CD14-positive monocyte (primary cell): ENCODE data around the gene EN2. TPM values are rescaled to one million over a fixed set of nuclear protein-coding genes. Genes with fewer than 3 reads are reported as not detected.

Experiments
- DNase-seq, 3 donors: peaks; one replicate each; pipeline ENCODE4 v3.0.0-alpha.2; 2011 to 2022
- H2AFZ ChIP-seq: 2 replicates; pipeline ENCODE4 v1.6.0; 2012; ENCODE audit warnings: mild to moderate bottlenecking, low read depth, low read length, inconsistent platforms; ENCODE audit not compliant: insufficient read depth, poor library complexity, severe bottlenecking
- H3K27ac ChIP-seq, 2 donors: 1 replicate in 1 of 2; 2 replicates in 1 of 2; pipeline ENCODE4 v1.5.1; 2012 to 2013; ENCODE audit warnings: low read length in 2 of 2, control low read depth in 1 of 2, inconsistent platforms in 1 of 2, low read depth in 1 of 2, mild to moderate bottlenecking in 1 of 2
- H3K27me3 ChIP-seq, 2 donors: one replicate each; pipeline versions ENCODE4 v1.6.0 to v1.6.1; 2011 to 2013; ENCODE audit warnings: low read length in 2 of 2; ENCODE audit not compliant: control insufficient read depth in 2 of 2, insufficient read depth in 2 of 2
- H3K36me3 ChIP-seq, 2 donors: replicated peaks in 1 of 2; 1 replicate in 1 of 2; 2 replicates in 1 of 2; pipeline versions ENCODE4 v1.5.1 to v1.6.1; 2012 to 2013; ENCODE audit warnings: low read length in 2 of 2, control low read depth in 1 of 2, inconsistent platforms in 1 of 2, mild to moderate bottlenecking in 1 of 2; ENCODE audit not compliant: insufficient read depth in 2 of 2, control insufficient read depth in 1 of 2
- H3K4me1 ChIP-seq, 2 donors: 1 replicate in 1 of 2; 2 replicates in 1 of 2; pipeline versions ENCODE4 v1.5.1 to v1.6.1; 2012 to 2013; ENCODE audit warnings: low read length in 2 of 2, control low read depth in 1 of 2, inconsistent platforms in 1 of 2, mild to moderate bottlenecking in 1 of 2, moderate library complexity in 1 of 2; ENCODE audit not compliant: insufficient read depth in 2 of 2, control insufficient read depth in 1 of 2
- H3K4me2 ChIP-seq: replicated peaks from 2 replicates; pipeline ENCODE3; 2012; ENCODE audit warnings: low read length, moderate library complexity, mild to moderate bottlenecking; ENCODE audit not compliant: poor library complexity, severe bottlenecking; ENCODE audit errors: extremely low read depth
- H3K4me3 ChIP-seq, 3 experiments: fragments of 200-600 bp in 1 of 3; sonication (generic) in 1 of 3; replicated peaks in 1 of 3; 1 replicate in 2 of 3; 2 replicates in 1 of 3; pipeline ENCODE4 v1.5.1; 2011 to 2013; ENCODE audit warnings: low read length in 3 of 3, mild to moderate bottlenecking in 3 of 3, control low read depth in 2 of 3, low read depth in 2 of 3, inconsistent platforms in 1 of 3, moderate library complexity in 1 of 3
- H3K79me2 ChIP-seq: 2 replicates; pipeline ENCODE4 v1.6.0; 2012; ENCODE audit warnings: mild to moderate bottlenecking, control low read depth, inconsistent platforms, low read length, moderate library complexity; ENCODE audit not compliant: insufficient read depth
- H3K9ac ChIP-seq: 2 replicates; pipeline ENCODE4 v1.6.0; 2017; ENCODE audit warnings: low read length, mild to moderate bottlenecking; ENCODE audit not compliant: insufficient read depth, poor library complexity, severe bottlenecking
- H3K9me3 ChIP-seq, 2 donors: replicated peaks in 1 of 2; 1 replicate in 1 of 2; 2 replicates in 1 of 2; pipeline versions ENCODE4 v1.5.1 to v1.6.1; 2012 to 2013; ENCODE audit warnings: low read length in 2 of 2, control low read depth in 1 of 2; ENCODE audit not compliant: control insufficient read depth in 1 of 2, insufficient read depth in 1 of 2
- H4K20me1 ChIP-seq: 2 replicates; pipeline ENCODE4 v1.6.0; 2012; ENCODE audit warnings: mild to moderate bottlenecking, low read length, control low read depth, moderate library complexity; ENCODE audit not compliant: insufficient read depth
- H3K27ac Mint-ChIP-seq, 7 donors: one replicate each; pipeline ENCODE4 v1.8.0; 2020; ENCODE audit warnings: mild to moderate bottlenecking in 7 of 7, mixed read lengths in 7 of 7, moderate library complexity in 6 of 7, inconsistent platforms in 2 of 7
- H3K27me3 Mint-ChIP-seq, 3 donors: one replicate each; pipeline ENCODE4 v1.8.0; 2021 to 2022; ENCODE audit warnings: low read depth in 3 of 3, mild to moderate bottlenecking in 3 of 3, mixed read lengths in 3 of 3, moderate library complexity in 3 of 3, inconsistent platforms in 1 of 3
- H3K36me3 Mint-ChIP-seq, 2 donors: one replicate each; pipeline ENCODE4 v1.8.0; 2020; ENCODE audit warnings: mixed read lengths in 2 of 2, inconsistent platforms in 1 of 2, mild to moderate bottlenecking in 1 of 2
- H3K4me1 Mint-ChIP-seq: one replicate; pipeline ENCODE4 v1.8.0; 2020; ENCODE audit warnings: mild to moderate bottlenecking, mixed read lengths
- H3K4me3 Mint-ChIP-seq, 2 donors: one replicate each; pipeline ENCODE4 v1.8.0; 2020; ENCODE audit warnings: mild to moderate bottlenecking in 2 of 2, mixed read lengths in 2 of 2, moderate library complexity in 1 of 2
- H3K9me3 Mint-ChIP-seq, 7 donors: one replicate each; pipeline ENCODE4 v1.8.0; 2020 to 2022; ENCODE audit warnings: mixed read lengths in 7 of 7, mild to moderate bottlenecking in 6 of 7, moderate library complexity in 6 of 7, inconsistent platforms in 2 of 7
- WGBS: methylation state at CpG from one replicate; pipeline ENCODE4 v1.1.5; 2013; ENCODE audit warnings: missing lambda C conversion rate; ENCODE audit not compliant: insufficient coverage; 5-methylcytosine and 5-hydroxymethylcytosine counted together
- intact Hi-C, 2 donors: fragments of 100-400 bp; cut with micrococcal nuclease; formaldehyde crosslinking; loops; one replicate each; pipeline versions ENCODE4 v1.15.0 to v1.15.1; 2023
- polyA plus RNA-seq, 3 donors: library from polyadenylated mRNA; depleted of rRNA in 1 of 3; unstranded in 2 of 3; stranded (reverse) in 1 of 3; fragments of 300-500 nt in 2 of 3; fragments of >200 nt in 1 of 3; fragmentation: Illumina TruSeq in 2 of 3; gene quantifications; 1 replicate in 2 of 3; 2 replicates in 1 of 3; pipeline ENCODE4 v1.2.3, GENCODE V29; 2012 to 2021
- TF ChIP-seq, protein P1 (sequence below): fragments of 200-600 bp; IDR thresholded peaks from one replicate; pipeline ENCODE4 v1.8.0; 2022; ENCODE audit warnings: antibody characterized with exemption, mild to moderate bottlenecking

Gene EN2
- polyA plus RNA-seq, 3 donors, result not detected

DNA sequence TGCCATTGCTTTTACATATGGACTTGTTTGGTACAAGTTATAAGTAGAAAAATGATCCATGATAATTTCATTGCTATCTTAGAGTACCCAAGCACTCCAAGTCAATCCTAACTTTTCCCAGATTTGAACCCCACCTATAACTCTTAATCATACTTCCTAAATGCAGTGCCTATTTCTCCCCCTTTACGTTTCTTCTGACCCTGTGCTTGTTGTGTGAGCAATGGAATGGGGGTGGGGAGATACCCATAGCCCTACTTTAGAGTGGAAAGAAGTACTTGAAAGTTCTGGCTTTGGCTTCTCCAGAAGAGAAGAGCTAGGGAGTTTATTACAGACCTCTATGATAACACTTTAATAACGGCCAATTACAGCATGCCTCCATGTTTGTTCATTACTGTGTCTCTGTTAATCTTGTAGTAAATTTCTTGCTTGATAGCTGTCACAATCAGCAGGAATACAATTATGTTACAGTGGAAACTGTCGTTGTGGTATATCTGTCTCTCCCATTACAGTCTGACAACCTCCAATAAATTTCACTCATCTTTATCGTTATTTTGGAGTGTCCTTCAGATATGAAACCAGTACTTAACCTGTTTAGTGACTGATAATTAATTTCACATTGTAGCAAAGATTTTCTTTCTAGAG lies 54.4 kb downstream of the EN2 start:
- Histone ChIP-seq H3K4me3 (no peak overlapping the region), H2AFZ (no peak overlapping the region), H3K4me1 (peaks cover 9 to 13% of the 10 kb centered on the region in 2 donors), H3K9me3 (peaks cover 0 to 4% of the 10 kb centered on the region in 2 donors), H3K9ac (no peak overlapping the region), H3K27me3 (peaks cover 59 to 86% of the 10 kb centered on the region in 2 donors), H4K20me1 (no peaks in the 10 kb centered on the region), H3K36me3 (no peaks in the 10 kb centered on the region), H3K79me2 (no peaks in the 10 kb centered on the region), H3K27ac (no peak overlapping the region), H3K4me2 (no peak overlapping the region)
- TF ChIP-seq, protein P1, sequence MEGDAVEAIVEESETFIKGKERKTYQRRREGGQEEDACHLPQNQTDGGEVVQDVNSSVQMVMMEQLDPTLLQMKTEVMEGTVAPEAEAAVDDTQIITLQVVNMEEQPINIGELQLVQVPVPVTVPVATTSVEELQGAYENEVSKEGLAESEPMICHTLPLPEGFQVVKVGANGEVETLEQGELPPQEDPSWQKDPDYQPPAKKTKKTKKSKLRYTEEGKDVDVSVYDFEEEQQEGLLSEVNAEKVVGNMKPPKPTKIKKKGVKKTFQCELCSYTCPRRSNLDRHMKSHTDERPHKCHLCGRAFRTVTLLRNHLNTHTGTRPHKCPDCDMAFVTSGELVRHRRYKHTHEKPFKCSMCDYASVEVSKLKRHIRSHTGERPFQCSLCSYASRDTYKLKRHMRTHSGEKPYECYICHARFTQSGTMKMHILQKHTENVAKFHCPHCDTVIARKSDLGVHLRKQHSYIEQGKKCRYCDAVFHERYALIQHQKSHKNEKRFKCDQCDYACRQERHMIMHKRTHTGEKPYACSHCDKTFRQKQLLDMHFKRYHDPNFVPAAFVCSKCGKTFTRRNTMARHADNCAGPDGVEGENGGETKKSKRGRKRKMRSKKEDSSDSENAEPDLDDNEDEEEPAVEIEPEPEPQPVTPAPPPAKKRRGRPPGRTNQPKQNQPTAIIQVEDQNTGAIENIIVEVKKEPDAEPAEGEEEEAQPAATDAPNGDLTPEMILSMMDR, result no peak
- no peak for DNase-seq
- no CpG with 5 or more reads among the region's 4 CpGs for WGBS
- no peak overlapping the region for H3K27ac Mint-ChIP-seq
- H3K4me3 Mint-ChIP-seq, result peak overlapping the region in 1 of 2 donors; percentile 64
- peaks cover 9% of the 10 kb centered on the region for H3K4me1 Mint-ChIP-seq
- H3K27me3 Mint-ChIP-seq, result peaks cover 81 to 97% (median 84%) of the 10 kb centered on the region in 3 donors
- H3K9me3 Mint-ChIP-seq, result peaks cover 0 to 11% (median 5%) of the 10 kb centered on the region in 7 donors
- peaks cover 2 to 5% of the 10 kb centered on the region in 2 donors for H3K36me3 Mint-ChIP-seq
- intact Hi-C loops, result no loop called here

DNA sequence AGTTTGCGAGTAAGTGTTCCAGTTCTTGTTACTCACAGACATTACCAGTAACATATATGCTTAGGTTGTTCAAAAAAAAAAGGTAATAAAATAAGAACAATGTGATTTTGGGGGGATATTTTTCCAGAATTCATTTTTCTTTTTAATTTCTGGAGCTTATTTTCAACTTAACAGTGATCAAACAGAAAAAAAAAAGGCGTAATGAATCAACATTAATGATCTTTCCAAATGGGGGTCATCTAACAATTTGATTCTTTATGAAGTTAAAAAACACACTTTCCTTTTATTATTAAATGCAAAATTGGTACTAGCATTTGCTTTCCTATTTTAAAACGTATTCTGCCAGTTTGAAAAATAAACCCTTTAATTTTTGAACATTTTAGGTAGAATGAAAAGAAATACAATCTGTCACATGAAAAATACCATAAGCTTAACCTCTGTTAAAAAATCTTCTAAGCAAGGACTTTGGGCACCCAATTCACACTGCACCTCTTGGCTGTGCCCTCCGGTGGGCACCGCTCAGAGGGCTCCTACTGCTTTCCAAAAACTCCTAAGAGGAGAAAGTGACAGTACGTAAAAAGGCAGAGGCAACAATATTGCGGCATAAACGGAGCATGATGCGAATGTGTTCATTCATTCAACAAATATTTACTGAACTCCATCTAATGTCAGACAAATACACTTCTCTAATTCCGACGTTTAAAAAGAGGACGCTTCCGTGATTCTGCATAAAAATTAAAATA lies 55.8 kb downstream of the EN2 start:
- no peak overlapping the region for H3K4me3 ChIP-seq
- intact Hi-C loops, result no loop called here
- H2AFZ ChIP-seq, result no peak overlapping the region
- Mint-ChIP-seq H3K27me3 (peaks cover 70 to 96% (median 84%) of the 10 kb centered on the region in 3 donors), H3K9me3 (peaks cover 0 to 7% (median 3%) of the 10 kb centered on the region in 7 donors), H3K4me1 (peaks cover 9% of the 10 kb centered on the region), H3K27ac (no peak overlapping the region), H3K4me3 (peak overlapping the region in 1 of 2 donors; percentile 23), H3K36me3 (peaks cover 2 to 5% of the 10 kb centered on the region in 2 donors)
- H3K36me3 ChIP-seq, result no peaks in the 10 kb centered on the region
- H4K20me1 ChIP-seq, result no peaks in the 10 kb centered on the region
- no peak overlapping the region for H3K4me2 ChIP-seq
- peaks cover 46 to 82% of the 10 kb centered on the region in 2 donors for H3K27me3 ChIP-seq
- no peak for DNase-seq
- peaks cover 9 to 13% of the 10 kb centered on the region in 2 donors for H3K4me1 ChIP-seq
- H3K27ac ChIP-seq, result no peak overlapping the region
- no peak overlapping the region for H3K9ac ChIP-seq
- H3K9me3 ChIP-seq, result peaks cover 0 to 4% of the 10 kb centered on the region in 2 donors
- TF ChIP-seq, protein P1, result no peak
- WGBS, result 63% methylated on average over 3 of the region's 13 CpGs
- H3K79me2 ChIP-seq, result no peaks in the 10 kb centered on the region
